NCI-H2227 treated with DMSO at 0.1 percent for 48 hours (cell line): ENCODE results near the gene PHACTR1.

ENCODE experiments used
- DNase-seq: peaks from one replicate; lab custom pipeline; 2025; lab: John Stamatoyannopoulos, UW

Gene PHACTR1

GRCh38 chr6:12990162-12990561 lies 273.6 kb downstream of the PHACTR1 start:
- DNase-seq: no peak

GRCh38 chr6:12991435-12991834 lies 274.9 kb downstream of the PHACTR1 start:
- no peak for DNase-seq

GRCh38 chr6:12992770-12993169 lies 276.2 kb downstream of the PHACTR1 start:
- no peak for DNase-seq

GRCh38 chr6:12993283-12993898 lies 276.8 kb downstream of the PHACTR1 start:
- no peak for DNase-seq

- no peak for DNase-seq
Observed at GRCh38 chr6:12995419-12995818, 278.9 kb downstream of the PHACTR1 start.

- DNase-seq: no peak
Observed at GRCh38 chr6:13000537-13000936, 284.0 kb downstream of the PHACTR1 start.

- DNase-seq: no peak
Observed at GRCh38 chr6:13001927-13002326, 285.4 kb downstream of the PHACTR1 start.

GRCh38 chr6:13004601-13005000 lies 288.0 kb downstream of the PHACTR1 start:
- DNase-seq: no peak

- no peak for DNase-seq
Observed at GRCh38 chr6:13005994-13006393, 289.4 kb downstream of the PHACTR1 start.

GRCh38 chr6:13006578-13007300 lies 290.2 kb downstream of the PHACTR1 start:
- DNase-seq: no peak

GRCh38 chr6:13007744-13008143 lies 291.2 kb downstream of the PHACTR1 start:
- DNase-seq: no peak

GRCh38 chr6:13009031-13009430 lies 292.5 kb downstream of the PHACTR1 start:
- no peak for DNase-seq

GRCh38 chr6:13009461-13009860 lies 292.9 kb downstream of the PHACTR1 start:
- DNase-seq: no peak

GRCh38 chr6:13011612-13012146 lies 295.1 kb downstream of the PHACTR1 start:
- DNase-seq: peak; percentile 81

- DNase-seq: no peak
Observed at GRCh38 chr6:13012296-13012695, 295.7 kb downstream of the PHACTR1 start.

GRCh38 chr6:13012977-13013680 lies 296.6 kb downstream of the PHACTR1 start:
- peak; percentile 47 for DNase-seq

- no peak for DNase-seq
Observed at GRCh38 chr6:13013681-13014503, 297.3 kb downstream of the PHACTR1 start.

- DNase-seq: peak; percentile 21
Observed at GRCh38 chr6:13014504-13015378, 298.2 kb downstream of the PHACTR1 start.

- no peak for DNase-seq
Observed at GRCh38 chr6:13015379-13015681, 298.8 kb downstream of the PHACTR1 start.

GRCh38 chr6:13024616-13025015 lies 308.0 kb downstream of the PHACTR1 start:
- DNase-seq: no peak

GRCh38 chr6:13025893-13026499 lies 309.4 kb downstream of the PHACTR1 start:
- no peak for DNase-seq
